Measurements from ENCODE around the gene ACTL6B.

DNA sequence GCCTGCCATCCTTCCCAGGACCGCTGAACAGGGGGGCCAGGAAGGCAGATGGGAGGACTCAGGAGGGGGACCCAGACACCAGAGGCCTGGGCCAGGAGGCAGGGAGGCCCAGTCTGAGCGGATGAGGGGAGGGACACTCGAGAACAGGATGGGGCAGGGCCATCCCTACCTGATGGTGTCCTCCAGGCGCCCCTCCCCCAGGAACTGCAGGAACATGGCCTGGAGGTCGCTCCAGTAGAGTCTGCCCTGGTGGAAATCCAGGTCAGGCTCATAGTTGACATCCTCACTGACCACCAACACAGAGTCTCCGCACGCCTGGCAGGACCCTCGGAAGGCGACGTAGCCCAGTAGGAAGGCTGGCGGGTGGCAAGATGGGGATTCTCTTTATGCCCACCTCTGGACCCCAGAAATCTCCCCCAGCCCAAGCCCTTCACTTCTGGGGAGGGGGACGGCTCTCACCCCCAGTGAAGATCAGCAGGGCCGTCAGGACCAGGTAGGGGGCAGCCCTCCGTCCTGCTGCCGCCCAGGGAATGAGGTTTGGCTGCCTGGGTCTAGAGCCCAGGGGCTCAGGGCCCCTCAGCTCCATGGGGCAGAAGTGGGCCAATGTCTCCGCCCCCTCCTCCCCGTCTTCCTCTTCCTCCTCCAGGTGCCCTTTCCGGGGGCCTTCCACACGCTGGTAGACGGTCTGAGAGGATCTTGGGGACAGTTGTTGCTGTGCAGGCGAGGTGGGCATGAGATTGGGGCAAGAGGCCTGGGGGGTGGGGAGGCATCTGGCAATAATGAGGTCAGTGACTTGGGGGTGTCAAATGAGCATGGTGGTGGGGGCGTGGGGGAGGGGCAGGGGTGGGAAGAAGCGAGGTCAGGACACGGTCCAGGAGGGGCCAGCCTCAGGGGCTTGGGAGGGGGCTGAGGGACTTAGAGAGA is 15.5 kb downstream of the ACTL6B start:
- TF ChIP-seq POLR2AphosphoS5 (IDR thresholded peaks at IDR 0.05; ENCODE audit: insufficient read depth, low read depth, low read length) = no peak
- TF ChIP-seq, protein P1, sequence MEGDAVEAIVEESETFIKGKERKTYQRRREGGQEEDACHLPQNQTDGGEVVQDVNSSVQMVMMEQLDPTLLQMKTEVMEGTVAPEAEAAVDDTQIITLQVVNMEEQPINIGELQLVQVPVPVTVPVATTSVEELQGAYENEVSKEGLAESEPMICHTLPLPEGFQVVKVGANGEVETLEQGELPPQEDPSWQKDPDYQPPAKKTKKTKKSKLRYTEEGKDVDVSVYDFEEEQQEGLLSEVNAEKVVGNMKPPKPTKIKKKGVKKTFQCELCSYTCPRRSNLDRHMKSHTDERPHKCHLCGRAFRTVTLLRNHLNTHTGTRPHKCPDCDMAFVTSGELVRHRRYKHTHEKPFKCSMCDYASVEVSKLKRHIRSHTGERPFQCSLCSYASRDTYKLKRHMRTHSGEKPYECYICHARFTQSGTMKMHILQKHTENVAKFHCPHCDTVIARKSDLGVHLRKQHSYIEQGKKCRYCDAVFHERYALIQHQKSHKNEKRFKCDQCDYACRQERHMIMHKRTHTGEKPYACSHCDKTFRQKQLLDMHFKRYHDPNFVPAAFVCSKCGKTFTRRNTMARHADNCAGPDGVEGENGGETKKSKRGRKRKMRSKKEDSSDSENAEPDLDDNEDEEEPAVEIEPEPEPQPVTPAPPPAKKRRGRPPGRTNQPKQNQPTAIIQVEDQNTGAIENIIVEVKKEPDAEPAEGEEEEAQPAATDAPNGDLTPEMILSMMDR (IDR thresholded peaks at IDR 0.05; ENCODE audit: extremely low read depth in 1 of 2, insufficient read depth in 1 of 2, low read depth in 1 of 2, low read length in 2 of 2) = no peak
